Measurements from ENCODE around the gene HOMER1.
"Not testable (repeated sequence)": the region's sequence is repeated elsewhere in the genome, so short reads cannot be mapped to it uniquely, and the experiment has no call there.

Gene HOMER1

GRCh38 chr5:79407591-79407990, 106.3 kb downstream of the HOMER1 start:
- DNase-seq, result no peak

GRCh38 chr5:79401216-79401615, 112.7 kb downstream of the HOMER1 start:
- DNase-seq, result no peak

- DNase-seq, result no peak
These were observed 114.9 kb downstream of the HOMER1 start for GRCh38 chr5:79399046-79399445.

- no peak for DNase-seq
These were observed 116.9 kb downstream of the HOMER1 start for GRCh38 chr5:79397080-79397479.

GRCh38 chr5:79396265-79396664, 117.7 kb downstream of the HOMER1 start:
- DNase-seq, result no peak

- DNase-seq, result no peak
These were observed 118.6 kb downstream of the HOMER1 start for GRCh38 chr5:79395296-79395695.

GRCh38 chr5:79392776-79393175, 121.2 kb downstream of the HOMER1 start:
- no peak for DNase-seq

GRCh38 chr5:79386679-79387078, 127.3 kb downstream of the HOMER1 start:
- no peak for DNase-seq

- not testable (repeated sequence) for DNase-seq
These were observed 128.8 kb downstream of the HOMER1 start for GRCh38 chr5:79385126-79385525.

GRCh38 chr5:79378510-79379186, 135.3 kb downstream of the HOMER1 start:
- no peak for DNase-seq

- no peak for DNase-seq
These were observed 156.5 kb downstream of the HOMER1 start for GRCh38 chr5:79357398-79357797.

GRCh38 chr5:79349881-79350280, 164.1 kb downstream of the HOMER1 start:
- no peak for DNase-seq

- DNase-seq, result no peak
These were observed 164.9 kb downstream of the HOMER1 start for GRCh38 chr5:79349047-79349446.

- DNase-seq, result no peak
These were observed 167.5 kb downstream of the HOMER1 start for GRCh38 chr5:79346420-79346824.

- no peak for DNase-seq
These were observed 179.9 kb downstream of the HOMER1 start for GRCh38 chr5:79333852-79334557.

GRCh38 chr5:79330071-79330470, 183.9 kb downstream of the HOMER1 start:
- DNase-seq, result no peak

- DNase-seq, result no peak
These were observed 184.5 kb downstream of the HOMER1 start for GRCh38 chr5:79329453-79329852.
